A549 (cell line): ENCODE data around the gene CCDC14.
"Not testable (repeated sequence)": the region's sequence is repeated elsewhere in the genome, so short reads cannot be mapped to it uniquely, and the experiment has no call there.

ENCODE experiments used
- JUNB ChIP-seq: fragments of >200 bp; sonication (Bioruptor Twin); formaldehyde crosslinking; IDR thresholded peaks from 2 replicates; pipeline ENCODE4 v1.6.1; 2016
- TF ChIP-seq, protein P1 (sequence below): fragments of >200 bp; sonication (Bioruptor Twin); formaldehyde crosslinking; IDR thresholded peaks from 3 replicates; pipeline ENCODE4 v1.5.1; 2016

DNA sequence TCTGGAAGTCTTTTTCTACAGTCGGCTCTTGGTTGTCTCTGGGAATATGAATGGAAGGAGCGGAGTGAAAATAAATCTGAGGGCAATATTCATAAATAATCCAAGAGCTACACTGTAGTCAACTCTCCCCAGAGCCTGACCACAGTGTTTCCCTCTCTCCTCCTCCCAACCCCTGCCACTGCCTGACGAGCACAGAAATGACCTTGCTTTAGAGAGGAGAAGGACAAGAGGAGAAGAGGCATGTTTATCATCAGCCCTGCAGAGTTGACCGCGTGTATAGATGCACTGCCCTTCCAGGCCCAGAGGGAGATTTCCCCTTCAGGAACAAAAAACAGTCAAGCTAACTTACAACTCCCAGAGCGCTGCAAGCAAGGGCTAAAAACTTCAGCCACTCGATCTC lies 14.0 kb upstream of the CCDC14 start:
- TF ChIP-seq, protein P1, sequence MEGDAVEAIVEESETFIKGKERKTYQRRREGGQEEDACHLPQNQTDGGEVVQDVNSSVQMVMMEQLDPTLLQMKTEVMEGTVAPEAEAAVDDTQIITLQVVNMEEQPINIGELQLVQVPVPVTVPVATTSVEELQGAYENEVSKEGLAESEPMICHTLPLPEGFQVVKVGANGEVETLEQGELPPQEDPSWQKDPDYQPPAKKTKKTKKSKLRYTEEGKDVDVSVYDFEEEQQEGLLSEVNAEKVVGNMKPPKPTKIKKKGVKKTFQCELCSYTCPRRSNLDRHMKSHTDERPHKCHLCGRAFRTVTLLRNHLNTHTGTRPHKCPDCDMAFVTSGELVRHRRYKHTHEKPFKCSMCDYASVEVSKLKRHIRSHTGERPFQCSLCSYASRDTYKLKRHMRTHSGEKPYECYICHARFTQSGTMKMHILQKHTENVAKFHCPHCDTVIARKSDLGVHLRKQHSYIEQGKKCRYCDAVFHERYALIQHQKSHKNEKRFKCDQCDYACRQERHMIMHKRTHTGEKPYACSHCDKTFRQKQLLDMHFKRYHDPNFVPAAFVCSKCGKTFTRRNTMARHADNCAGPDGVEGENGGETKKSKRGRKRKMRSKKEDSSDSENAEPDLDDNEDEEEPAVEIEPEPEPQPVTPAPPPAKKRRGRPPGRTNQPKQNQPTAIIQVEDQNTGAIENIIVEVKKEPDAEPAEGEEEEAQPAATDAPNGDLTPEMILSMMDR: not testable (repeated sequence)
- TF ChIP-seq JUNB: not testable (repeated sequence)
